Measurements from ENCODE around the gene ERVFRD-1. TPM values are rescaled to one million over a fixed set of nuclear protein-coding genes. Genes with fewer than 3 reads are reported as not detected.
A peak's percentile ranks its signal among the peaks of the same experiment; 100 is the strongest.

Gene ERVFRD-1
- polyA plus RNA-seq, 1 donor (not counting 4 experiments of a cell fraction or from before 2014, with no cell fraction given), result not detected

DNA sequence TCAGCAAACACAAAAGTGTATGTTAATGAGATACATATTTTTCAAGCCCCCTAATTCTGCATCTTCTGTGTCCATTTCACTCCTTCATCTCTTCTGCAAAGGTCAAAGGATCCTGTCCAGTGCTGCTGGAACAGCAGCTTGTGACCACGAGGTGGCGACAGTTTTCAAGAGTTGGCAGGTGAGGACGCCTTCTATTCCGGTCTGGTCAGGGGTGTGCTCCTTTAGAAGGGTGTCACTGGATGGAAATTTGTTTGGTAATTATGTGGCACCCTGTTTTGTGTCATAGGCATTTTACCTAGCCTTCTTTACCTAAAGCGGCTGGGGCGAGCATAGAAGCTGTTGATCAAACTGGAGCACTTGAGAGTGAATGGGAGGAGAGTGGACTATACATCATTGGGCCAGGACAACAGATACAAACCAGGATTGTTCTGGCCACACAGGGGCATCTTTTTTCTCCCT lies 32.9 kb upstream of the ERVFRD-1 start:
- no peak overlapping the region for H3K4me2 ChIP-seq (ENCODE audit: control insufficient read depth, extremely low read depth, insufficient read depth, low read depth, low read length)
- no peak overlapping the region for H3K9ac ChIP-seq (ENCODE audit: control insufficient read depth, extremely low read depth, insufficient read depth, low read length)
- H3K4me3 ChIP-seq (ENCODE audit: control insufficient read depth in 2 of 3, extremely low read depth in 1 of 3, insufficient read depth in 2 of 3, low read depth in 1 of 3, low read length in 3 of 3), result no peak overlapping the region
- DNase-seq (ENCODE audit: low read depth, low spot score), result peak; percentile 32
- no peaks in the 10 kb centered on the region for H3K79me2 ChIP-seq (ENCODE audit: control insufficient read depth, insufficient read depth, low read length)
- peak overlapping the region; percentile 91 for H3K27ac ChIP-seq (ENCODE audit: control insufficient read depth, insufficient read depth, low read length)
- H4K20me1 ChIP-seq (ENCODE audit: control insufficient read depth, extremely low read depth, insufficient read depth, low read length), result no peaks in the 10 kb centered on the region
- TF ChIP-seq, protein P1, sequence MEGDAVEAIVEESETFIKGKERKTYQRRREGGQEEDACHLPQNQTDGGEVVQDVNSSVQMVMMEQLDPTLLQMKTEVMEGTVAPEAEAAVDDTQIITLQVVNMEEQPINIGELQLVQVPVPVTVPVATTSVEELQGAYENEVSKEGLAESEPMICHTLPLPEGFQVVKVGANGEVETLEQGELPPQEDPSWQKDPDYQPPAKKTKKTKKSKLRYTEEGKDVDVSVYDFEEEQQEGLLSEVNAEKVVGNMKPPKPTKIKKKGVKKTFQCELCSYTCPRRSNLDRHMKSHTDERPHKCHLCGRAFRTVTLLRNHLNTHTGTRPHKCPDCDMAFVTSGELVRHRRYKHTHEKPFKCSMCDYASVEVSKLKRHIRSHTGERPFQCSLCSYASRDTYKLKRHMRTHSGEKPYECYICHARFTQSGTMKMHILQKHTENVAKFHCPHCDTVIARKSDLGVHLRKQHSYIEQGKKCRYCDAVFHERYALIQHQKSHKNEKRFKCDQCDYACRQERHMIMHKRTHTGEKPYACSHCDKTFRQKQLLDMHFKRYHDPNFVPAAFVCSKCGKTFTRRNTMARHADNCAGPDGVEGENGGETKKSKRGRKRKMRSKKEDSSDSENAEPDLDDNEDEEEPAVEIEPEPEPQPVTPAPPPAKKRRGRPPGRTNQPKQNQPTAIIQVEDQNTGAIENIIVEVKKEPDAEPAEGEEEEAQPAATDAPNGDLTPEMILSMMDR (optimal IDR thresholded peaks at IDR 0.05 in 1 of 3, IDR thresholded peaks at IDR 0.05 in 1 of 3, conservative IDR thresholded peaks at IDR 0.05 in 1 of 3; ENCODE audit: extremely low read depth in 1 of 3, insufficient read depth in 2 of 3, low read length in 3 of 3), result peak; percentile 87 to 98 (median 97)
- TF ChIP-seq EZH2 (IDR thresholded peaks at IDR 0.05; ENCODE audit: low read length), result no peak
- H3K36me3 ChIP-seq (ENCODE audit: control insufficient read depth in 2 of 2, extremely low read depth in 1 of 2, insufficient read depth in 2 of 2, low read length in 2 of 2), result no peaks in the 10 kb centered on the region
- peaks cover 3% of the 10 kb centered on the region for H3K9me1 ChIP-seq (ENCODE audit: control insufficient read depth, extremely low read depth, insufficient read depth, low read length)
- no peaks in the 10 kb centered on the region for H3K27me3 ChIP-seq (ENCODE audit: control insufficient read depth, extremely low read depth, insufficient read depth, low read length)
- no peak overlapping the region for H2AFZ ChIP-seq (ENCODE audit: control insufficient read depth, low read length)
- peak; percentile 32 for FAIRE-seq
- dilution Hi-C loops (cut with MboI; ENCODE audit: extremely low pct_ligation_motif_present, low sequenced_read_pairs), result no loop called here
- no peaks in the 10 kb centered on the region for H3K9me3 ChIP-seq (ENCODE audit: control insufficient read depth, low read depth, low read length)
- peaks cover 46% of the 10 kb centered on the region for H3K4me1 ChIP-seq (ENCODE audit: control insufficient read depth, extremely low read depth, insufficient read depth, low read length)

DNA sequence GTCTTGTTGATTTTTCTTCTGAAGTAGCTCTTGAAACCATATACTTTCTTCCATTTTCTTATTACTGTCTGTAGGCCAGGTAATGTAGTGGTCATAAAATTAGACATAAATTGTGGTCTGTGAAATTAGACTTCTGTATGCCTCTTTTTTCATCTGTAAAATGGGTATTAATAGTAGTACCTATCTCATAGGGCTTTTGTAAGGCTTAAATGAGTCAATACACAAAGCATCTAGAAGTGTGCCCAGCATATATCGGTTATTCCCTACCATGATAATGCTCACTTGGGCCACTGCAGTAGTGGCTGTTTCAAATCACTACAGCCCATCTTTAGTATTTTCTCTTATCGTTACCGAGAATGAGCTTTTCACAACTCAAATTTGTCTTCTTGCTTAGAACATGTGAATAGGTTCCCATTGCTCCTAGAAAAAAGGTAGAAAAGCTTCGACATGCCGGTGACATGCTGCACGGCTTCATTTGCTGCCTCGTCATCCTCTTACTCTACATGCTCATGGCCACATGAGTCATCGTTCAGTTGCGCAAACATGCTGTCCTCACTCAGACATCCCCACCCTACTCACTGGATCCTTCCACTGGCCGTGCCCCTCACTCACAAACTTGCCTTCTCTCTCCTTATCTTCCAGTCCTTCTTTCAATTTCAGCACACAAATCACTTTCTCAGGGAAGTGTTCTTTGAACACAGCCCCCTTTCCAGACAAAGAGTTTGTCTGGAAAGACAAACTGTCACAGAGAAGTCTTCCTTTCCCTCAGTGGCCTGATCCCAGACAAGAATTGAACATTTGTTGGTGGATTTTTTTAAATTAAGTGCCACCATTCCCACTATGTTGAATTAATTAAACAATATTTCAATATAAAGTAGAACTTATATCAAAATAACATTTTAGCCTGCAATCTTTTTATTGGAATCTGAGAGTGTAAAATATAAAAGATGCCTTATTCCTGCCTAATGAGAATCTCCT lies 32.2 kb upstream of the ERVFRD-1 start:
- peak overlapping the region; percentile 91 for H3K27ac ChIP-seq (ENCODE audit: control insufficient read depth, insufficient read depth, low read length)
- peaks cover 52% of the 10 kb centered on the region for H3K4me1 ChIP-seq (ENCODE audit: control insufficient read depth, extremely low read depth, insufficient read depth, low read length)
- no peaks in the 10 kb centered on the region for H3K9me3 ChIP-seq (ENCODE audit: control insufficient read depth, low read depth, low read length)
- peak overlapping the region; percentile 67 for H3K9ac ChIP-seq (ENCODE audit: control insufficient read depth, extremely low read depth, insufficient read depth, low read length)
- dilution Hi-C loops (cut with MboI; ENCODE audit: extremely low pct_ligation_motif_present, low sequenced_read_pairs), result no loop called here
- no peaks in the 10 kb centered on the region for H4K20me1 ChIP-seq (ENCODE audit: control insufficient read depth, extremely low read depth, insufficient read depth, low read length)
- peaks cover 3% of the 10 kb centered on the region for H3K9me1 ChIP-seq (ENCODE audit: control insufficient read depth, extremely low read depth, insufficient read depth, low read length)
- H3K4me3 ChIP-seq (ENCODE audit: control insufficient read depth in 2 of 3, extremely low read depth in 1 of 3, insufficient read depth in 2 of 3, low read depth in 1 of 3, low read length in 3 of 3), result peak overlapping the region in 1 of 3 experiments; percentile 21
- FAIRE-seq (peak; percentile 90), DNase-seq (ENCODE audit: low read depth, low spot score) (peak; percentile 97)
- peak overlapping the region; percentile 83 for H3K4me2 ChIP-seq (ENCODE audit: control insufficient read depth, extremely low read depth, insufficient read depth, low read depth, low read length)
- H3K79me2 ChIP-seq (ENCODE audit: control insufficient read depth, insufficient read depth, low read length), result no peaks in the 10 kb centered on the region
- no peak for TF ChIP-seq EZH2 (IDR thresholded peaks at IDR 0.05; ENCODE audit: low read length)
- TF ChIP-seq, protein P1 (optimal IDR thresholded peaks at IDR 0.05 in 1 of 3, IDR thresholded peaks at IDR 0.05 in 1 of 3, conservative IDR thresholded peaks at IDR 0.05 in 1 of 3; ENCODE audit: extremely low read depth in 1 of 3, insufficient read depth in 2 of 3, low read length in 3 of 3), result peak in 1 of 3 experiments; percentile 5
- no peaks in the 10 kb centered on the region for H3K27me3 ChIP-seq (ENCODE audit: control insufficient read depth, extremely low read depth, insufficient read depth, low read length)
- no peaks in the 10 kb centered on the region for H3K36me3 ChIP-seq (ENCODE audit: control insufficient read depth in 2 of 2, extremely low read depth in 1 of 2, insufficient read depth in 2 of 2, low read length in 2 of 2)
- peak overlapping the region; percentile 81 for H2AFZ ChIP-seq (ENCODE audit: control insufficient read depth, low read length)
